GM19324 (cell line): ENCODE measurements around the gene KLHDC1.
"Not testable (repeated sequence)": the region's sequence is repeated elsewhere in the genome, so short reads cannot be mapped to it uniquely, and the experiment has no call there.

Experiments
- ATAC-seq: cut with Tn5 transposase; IDR thresholded peaks from one replicate; pipeline ENCODE4 v1.9.1; 2021; ENCODE audit warnings: mild to moderate bottlenecking, moderate library complexity; ENCODE audit not compliant: unreplicated experiment, low FRiP score

The KLHDC1 gene

GRCh38 chr14:49781040-49781439 lies 88.1 kb downstream of the KLHDC1 start:
- not testable (repeated sequence) for ATAC-seq

- no peak for ATAC-seq
Observed at GRCh38 chr14:49783394-49784014, 90.6 kb downstream of the KLHDC1 start.

DNA sequence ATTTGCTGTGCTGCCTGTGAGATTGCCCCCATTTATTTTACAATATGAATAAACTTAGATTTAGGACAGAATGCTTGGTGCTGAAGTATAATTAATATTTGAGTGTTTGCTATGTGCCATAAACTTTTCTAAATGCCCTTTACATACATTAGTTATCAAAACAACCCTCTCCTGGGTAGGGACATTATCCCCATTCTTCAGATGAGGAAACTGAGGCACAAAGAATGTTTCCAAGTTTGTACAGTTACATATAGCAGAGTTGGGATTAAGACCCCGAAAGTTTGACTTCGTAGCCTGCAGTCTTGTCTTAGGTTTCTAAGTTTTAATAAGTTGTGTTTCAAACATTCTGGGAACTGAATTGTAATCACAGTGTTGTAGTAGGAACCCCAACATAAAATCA lies 93.4 kb downstream of the KLHDC1 start:
- no peak for ATAC-seq

DNA sequence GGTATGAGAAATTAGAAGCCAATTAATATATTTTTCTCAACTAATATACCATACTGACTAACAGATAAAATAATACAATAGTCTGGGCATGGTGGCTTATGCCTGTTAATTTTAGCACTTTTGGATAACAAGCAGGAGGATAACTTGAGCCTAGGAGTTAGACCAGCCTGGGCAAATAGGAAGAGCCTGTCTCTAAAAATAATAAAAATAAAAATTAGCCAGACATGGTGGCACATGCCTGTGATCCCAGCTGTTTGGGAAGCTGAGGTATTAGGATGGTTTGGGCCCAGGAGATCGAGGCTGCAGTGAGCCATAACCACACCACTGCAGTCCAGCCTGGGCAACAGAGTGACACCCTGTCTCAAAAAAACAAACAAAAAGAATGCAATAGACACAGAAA lies 99.7 kb downstream of the KLHDC1 start:
- no peak for ATAC-seq

DNA sequence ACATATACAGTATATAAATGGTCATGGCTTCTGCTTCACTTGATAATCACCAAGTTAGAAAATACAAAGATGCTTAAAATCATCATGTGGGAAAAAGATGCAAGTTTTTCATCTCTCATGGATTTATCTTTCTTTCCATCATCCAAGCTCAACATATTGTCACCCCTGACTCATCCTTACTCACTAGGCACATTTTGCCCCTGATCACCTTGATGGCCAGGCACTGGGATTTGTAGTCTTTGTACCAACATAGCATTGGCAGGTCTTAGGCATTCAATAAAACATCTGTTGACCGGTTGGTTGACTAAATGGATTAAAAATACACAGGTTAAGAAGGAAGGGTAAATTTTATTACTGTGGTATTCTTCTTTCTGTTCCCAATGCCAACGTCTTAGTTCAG lies 103.1 kb downstream of the KLHDC1 start:
- no peak for ATAC-seq
